Peyer's patch (tissue), 4 donors: ENCODE measurements around the gene BCL2L14. TPM values are rescaled to one million over a fixed set of nuclear protein-coding genes. Genes with fewer than 3 reads are reported as not detected.

ENCODE experiments used
- DNase-seq, 3 donors: peaks; one replicate each; pipeline ENCODE4 v3.0.0-alpha.2; 2017 to 2019
- H3K27ac ChIP-seq, 4 donors: fragments of 200-600 bp; sonication (generic); one replicate each; pipeline ENCODE4 v1.5.1; 2016 to 2019
- H3K27me3 ChIP-seq, 2 donors: fragments of 200-600 bp; sonication (generic); one replicate each; pipeline ENCODE4 v1.5.1; 2019
- H3K36me3 ChIP-seq, 3 donors: fragments of 200-600 bp; sonication (generic); one replicate each; pipeline ENCODE4 v1.5.1; 2016 to 2019
- H3K4me1 ChIP-seq, 4 donors: fragments of 200-600 bp; sonication (generic); one replicate each; pipeline ENCODE4 v1.5.1; 2016 to 2019
- H3K4me3 ChIP-seq, 4 donors: fragments of 200-600 bp; sonication (generic); 1 replicate in 3 of 4; 2 replicates in 1 of 4; pipeline ENCODE4 v1.5.1; 2016 to 2019; ENCODE audit warnings: mild to moderate bottlenecking in 1 of 4
- H3K9me3 ChIP-seq, 4 donors: fragments of 200-600 bp; sonication (generic); one replicate each; pipeline ENCODE4 v1.5.1; 2016 to 2019; ENCODE audit warnings: mild to moderate bottlenecking in 1 of 4
- CTCF ChIP-seq, 6 experiments: fragments of 450-650 bp in 4 of 6; fragments of 200-600 bp in 2 of 6; sonication (generic) in 1 of 6; IDR thresholded peaks; one replicate each; pipeline ENCODE4 v1.5.1; 2017 to 2019; ENCODE audit warnings: antibody characterized with exemption in 6 of 6, mild to moderate bottlenecking in 3 of 6, moderate library complexity in 1 of 6
- POLR2A ChIP-seq, 2 donors: fragments of 450-650 bp; IDR thresholded peaks; one replicate each; pipeline ENCODE4 v1.5.1; 2017; ENCODE audit warnings: antibody characterized with exemption in 2 of 2, mild to moderate bottlenecking in 2 of 2, moderate library complexity in 2 of 2
- total RNA-seq, 4 donors: library from RNA; depleted of rRNA; stranded (reverse); fragments of >200 nt; gene quantifications; one replicate each; pipeline ENCODE4 v1.1.0, GENCODE V29; 2016

Gene BCL2L14
- total RNA-seq, 4 donors from 2014 or later: 69.3 to 101 (median 87.7) TPM

GRCh38 chr12:12068751-12069150 lies 2.0 kb upstream of the BCL2L14 start:
- no peak for DNase-seq
- H3K27ac ChIP-seq: no peak overlapping the region
- no peak for TF ChIP-seq POLR2A (IDR thresholded peaks at IDR 0.05)
- H3K9me3 ChIP-seq: no peaks in the 10 kb centered on the region
- no peak overlapping the region for H3K4me3 ChIP-seq
- no peaks in the 10 kb centered on the region for H3K36me3 ChIP-seq
- H3K4me1 ChIP-seq: peaks cover 0 to 7% (median 0%) of the 10 kb centered on the region in 4 donors
- H3K27me3 ChIP-seq: no peaks in the 10 kb centered on the region

- DNase-seq: no peak
- H3K36me3 ChIP-seq: no peaks in the 10 kb centered on the region
- H3K27me3 ChIP-seq: no peaks in the 10 kb centered on the region
- TF ChIP-seq POLR2A (IDR thresholded peaks at IDR 0.05) (no peak), CTCF (IDR thresholded peaks at IDR 0.05) (no peak)
- H3K4me1 ChIP-seq: peaks cover 0 to 7% (median 0%) of the 10 kb centered on the region in 4 donors
- H3K27ac ChIP-seq: peak overlapping the region in 2 of 4 donors; percentile 82 to 89
- peak overlapping the region in 2 of 4 donors; percentile 23 to 55 for H3K4me3 ChIP-seq
- H3K9me3 ChIP-seq: no peaks in the 10 kb centered on the region
These were observed 754 bp upstream of the BCL2L14 start for GRCh38 chr12:12069821-12070548.

GRCh38 chr12:12072064-12072760 lies 1.5 kb downstream of the BCL2L14 start:
- no peaks in the 10 kb centered on the region for H3K9me3 ChIP-seq
- no peaks in the 10 kb centered on the region for H3K36me3 ChIP-seq
- H3K27me3 ChIP-seq: no peaks in the 10 kb centered on the region
- H3K4me3 ChIP-seq: peak overlapping the region; percentile 8 to 55 (median 28)
- H3K4me1 ChIP-seq: peaks cover 0 to 7% (median 0%) of the 10 kb centered on the region in 4 donors
- peak; percentile 21 to 78 (median 77) for DNase-seq
- TF ChIP-seq CTCF (IDR thresholded peaks at IDR 0.05) (peak in 2 of 6 experiments; percentile 20 to 28), POLR2A (IDR thresholded peaks at IDR 0.05) (peak in 1 of 2 donors; percentile 55)
- H3K27ac ChIP-seq: peak overlapping the region in 3 of 4 donors; percentile 63 to 89 (median 82)

- H3K4me1 ChIP-seq: peaks cover 0 to 16% (median 1%) of the 10 kb centered on the region in 4 donors
- no peaks in the 10 kb centered on the region for H3K9me3 ChIP-seq
- no peaks in the 10 kb centered on the region for H3K27me3 ChIP-seq
- H3K36me3 ChIP-seq: no peaks in the 10 kb centered on the region
- no peak overlapping the region for H3K27ac ChIP-seq
- no peak overlapping the region for H3K4me3 ChIP-seq
- DNase-seq: no peak
- TF ChIP-seq CTCF (IDR thresholded peaks at IDR 0.05) (no peak), POLR2A (IDR thresholded peaks at IDR 0.05) (no peak)
These were observed 8.6 kb downstream of the BCL2L14 start for GRCh38 chr12:12079291-12079690.

- TF ChIP-seq POLR2A (IDR thresholded peaks at IDR 0.05): peak in 1 of 2 donors; percentile 36
- TF ChIP-seq CTCF (IDR thresholded peaks at IDR 0.05): peak in 3 of 6 experiments; percentile 15 to 50 (median 19)
- Histone ChIP-seq H3K9me3 (no peaks in the 10 kb centered on the region), H3K4me1 (peaks cover 0 to 16% (median 1%) of the 10 kb centered on the region in 4 donors), H3K36me3 (no peaks in the 10 kb centered on the region), H3K27ac (peak overlapping the region in 3 of 4 donors; percentile 57 to 86 (median 80)), H3K4me3 (no peak overlapping the region), H3K27me3 (no peaks in the 10 kb centered on the region)
- DNase-seq: peak in 2 of 3 donors; percentile 86 to 87
These were observed 11.2 kb downstream of the BCL2L14 start for GRCh38 chr12:12081836-12082497.
